HG03159 (cell line): ENCODE measurements around the gene LGI1.
A peak's percentile ranks its signal among the peaks of the same experiment; 100 is the strongest.

Experiments used
- ATAC-seq: cut with Tn5 transposase; IDR thresholded peaks from one replicate; pipeline ENCODE4 v1.9.1; 2021; ENCODE audit warnings: mild to moderate bottlenecking, moderate library complexity; ENCODE audit not compliant: unreplicated experiment

Gene LGI1

GRCh38 chr10:93757801-93758507 is at the start of gene LGI1:
TSS of gene LGI1 (plus strand) at chr10:93757936. CDS start at chr10:93758145, 209 bp downstream.
- ATAC-seq: no peak

- no peak for ATAC-seq
These were observed 47.3 kb upstream of the LGI1 start for GRCh38 chr10:93710333-93710909.

GRCh38 chr10:93711891-93712290 is 45.8 kb upstream of the LGI1 start:
- ATAC-seq: no peak

GRCh38 chr10:93712593-93712992 is 45.1 kb upstream of the LGI1 start:
- no peak for ATAC-seq

GRCh38 chr10:93715345-93715744 is 42.4 kb upstream of the LGI1 start:
- peak; percentile 93 for ATAC-seq

GRCh38 chr10:93716766-93717165 is 41.0 kb upstream of the LGI1 start:
- ATAC-seq: no peak

- ATAC-seq: peak; percentile 52
These were observed 38.6 kb upstream of the LGI1 start for GRCh38 chr10:93718937-93719725.

- no peak for ATAC-seq
These were observed 37.8 kb upstream of the LGI1 start for GRCh38 chr10:93719901-93720300.

GRCh38 chr10:93722550-93722949 is 35.2 kb upstream of the LGI1 start:
- no peak for ATAC-seq

GRCh38 chr10:93723153-93723552 is 34.6 kb upstream of the LGI1 start:
- no peak for ATAC-seq

- no peak for ATAC-seq
These were observed 31.7 kb upstream of the LGI1 start for GRCh38 chr10:93726024-93726423.

GRCh38 chr10:93741367-93741766 is 16.4 kb upstream of the LGI1 start:
- ATAC-seq: no peak

- peak; percentile 92 for ATAC-seq
These were observed 14.9 kb upstream of the LGI1 start for GRCh38 chr10:93742633-93743349.

- no peak for ATAC-seq
These were observed 12.2 kb upstream of the LGI1 start for GRCh38 chr10:93745408-93746065.

GRCh38 chr10:93746844-93747284 is 10.9 kb upstream of the LGI1 start:
- ATAC-seq: no peak

GRCh38 chr10:93749218-93749799 is 8.4 kb upstream of the LGI1 start:
- ATAC-seq: no peak

- ATAC-seq: no peak
These were observed 6.6 kb upstream of the LGI1 start for GRCh38 chr10:93751124-93751523.

GRCh38 chr10:93751832-93752231 is 5.9 kb upstream of the LGI1 start:
- no peak for ATAC-seq

GRCh38 chr10:93752761-93753160 is 5.0 kb upstream of the LGI1 start:
- ATAC-seq: no peak

GRCh38 chr10:93753621-93754250 is 4.0 kb upstream of the LGI1 start:
- ATAC-seq: no peak
